ENCODE measurements around the gene MAMLD1.

- no peak for TF ChIP-seq CTCF (IDR thresholded peaks at IDR 0.05)
- no peak for TF ChIP-seq POLR2A (IDR thresholded peaks at IDR 0.05)
- TF ChIP-seq POLR2AphosphoS5 (IDR thresholded peaks at IDR 0.05): no peak
- TF ChIP-seq EP300 (IDR thresholded peaks at IDR 0.05): no peak
These were observed 48.9 kb upstream of the MAMLD1 start for GRCh38 chrX:150314186-150314585.
